Measurements from ENCODE around the gene CORO7. TPM values are rescaled to one million over a fixed set of nuclear protein-coding genes. Genes with fewer than 3 reads are reported as not detected.

The CORO7 gene
- polyA plus RNA-seq, 3 donors = 44.7 to 181 (median 68.4) TPM

DNA sequence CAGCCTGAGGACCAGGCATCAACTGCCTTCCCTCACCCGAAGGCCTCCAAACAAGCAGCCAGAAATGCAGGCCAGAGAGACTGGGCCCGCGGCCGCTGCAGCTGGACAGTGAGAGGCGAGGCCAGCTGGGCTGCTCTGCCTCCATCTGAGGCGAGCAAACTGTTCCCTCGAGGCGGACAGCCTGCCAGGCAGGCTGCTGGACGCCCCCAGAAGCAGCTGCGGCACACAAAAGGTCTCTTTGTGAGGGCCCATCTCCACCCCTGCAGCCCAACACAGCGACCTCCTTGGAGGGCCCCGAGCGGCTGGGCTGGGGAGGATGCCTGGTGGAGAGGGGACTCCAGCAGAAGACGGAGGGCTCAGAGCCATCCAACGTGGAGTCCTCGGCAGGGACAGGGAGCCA is 4.7 kb downstream of the CORO7 start:
- Histone ChIP-seq H3K9ac (ENCODE audit: insufficient read depth, low read length, poor library complexity, severe bottlenecking) (no peak overlapping the region), H4K20me1 (ENCODE audit: insufficient read depth, low read length) (peaks cover 96% of the 10 kb centered on the region), H3K4me3 (replicated peaks in 1 of 3; ENCODE audit: low read depth in 2 of 3, low read length in 3 of 3) (no peak overlapping the region), H3K27ac (ENCODE audit: low read depth in 1 of 2, low read length in 2 of 2) (no peak overlapping the region), H3K27me3 (ENCODE audit: control insufficient read depth in 2 of 2, insufficient read depth in 2 of 2, low read length in 2 of 2) (no peaks in the 10 kb centered on the region), H3K4me1 (ENCODE audit: control insufficient read depth in 1 of 2, insufficient read depth in 2 of 2, low read length in 2 of 2) (peaks cover 15 to 21% of the 10 kb centered on the region in 2 donors), H3K4me2 (replicated peaks; ENCODE audit: extremely low read depth, low read length, poor library complexity, severe bottlenecking) (no peak overlapping the region), H3K9me3 (replicated peaks in 1 of 2; ENCODE audit: control insufficient read depth in 1 of 2, insufficient read depth in 1 of 2, low read length in 2 of 2) (no peaks in the 10 kb centered on the region), H3K79me2 (ENCODE audit: insufficient read depth, low read length) (peaks cover 88% of the 10 kb centered on the region), H3K36me3 (replicated peaks in 1 of 2; ENCODE audit: control insufficient read depth in 1 of 2, insufficient read depth in 2 of 2, low read length in 2 of 2) (peaks cover 65 to 68% of the 10 kb centered on the region in 2 donors), H2AFZ (ENCODE audit: insufficient read depth, low read depth, low read length, poor library complexity, severe bottlenecking) (no peak overlapping the region)
- no peak for DNase-seq
- intact Hi-C loops (cut with micrococcal nuclease) = no loop called here
- Mint-ChIP-seq H3K4me3 (no peak overlapping the region), H3K4me1 (peaks cover 18% of the 10 kb centered on the region), H3K27ac (no peak overlapping the region), H3K27me3 (ENCODE audit: low read depth in 3 of 3) (peaks cover 0 to 4% (median 0%) of the 10 kb centered on the region in 3 donors), H3K36me3 (peaks cover 55 to 87% of the 10 kb centered on the region in 2 donors), H3K9me3 (no peaks in the 10 kb centered on the region)
- WGBS (ENCODE audit: insufficient coverage) = 96% methylated on average over 14 of the region's 16 CpGs
- TF ChIP-seq, protein P1, sequence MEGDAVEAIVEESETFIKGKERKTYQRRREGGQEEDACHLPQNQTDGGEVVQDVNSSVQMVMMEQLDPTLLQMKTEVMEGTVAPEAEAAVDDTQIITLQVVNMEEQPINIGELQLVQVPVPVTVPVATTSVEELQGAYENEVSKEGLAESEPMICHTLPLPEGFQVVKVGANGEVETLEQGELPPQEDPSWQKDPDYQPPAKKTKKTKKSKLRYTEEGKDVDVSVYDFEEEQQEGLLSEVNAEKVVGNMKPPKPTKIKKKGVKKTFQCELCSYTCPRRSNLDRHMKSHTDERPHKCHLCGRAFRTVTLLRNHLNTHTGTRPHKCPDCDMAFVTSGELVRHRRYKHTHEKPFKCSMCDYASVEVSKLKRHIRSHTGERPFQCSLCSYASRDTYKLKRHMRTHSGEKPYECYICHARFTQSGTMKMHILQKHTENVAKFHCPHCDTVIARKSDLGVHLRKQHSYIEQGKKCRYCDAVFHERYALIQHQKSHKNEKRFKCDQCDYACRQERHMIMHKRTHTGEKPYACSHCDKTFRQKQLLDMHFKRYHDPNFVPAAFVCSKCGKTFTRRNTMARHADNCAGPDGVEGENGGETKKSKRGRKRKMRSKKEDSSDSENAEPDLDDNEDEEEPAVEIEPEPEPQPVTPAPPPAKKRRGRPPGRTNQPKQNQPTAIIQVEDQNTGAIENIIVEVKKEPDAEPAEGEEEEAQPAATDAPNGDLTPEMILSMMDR (IDR thresholded peaks at IDR 0.05) = no peak

GRCh38 chr16:4410335-4411075 is 5.9 kb downstream of the CORO7 start:
- Histone ChIP-seq H3K9ac (ENCODE audit: insufficient read depth, low read length, poor library complexity, severe bottlenecking) (no peak overlapping the region), H2AFZ (ENCODE audit: insufficient read depth, low read depth, low read length, poor library complexity, severe bottlenecking) (no peak overlapping the region), H3K9me3 (replicated peaks in 1 of 2; ENCODE audit: control insufficient read depth in 1 of 2, insufficient read depth in 1 of 2, low read length in 2 of 2) (no peaks in the 10 kb centered on the region), H3K79me2 (ENCODE audit: insufficient read depth, low read length) (peaks cover 81% of the 10 kb centered on the region), H3K4me2 (replicated peaks; ENCODE audit: extremely low read depth, low read length, poor library complexity, severe bottlenecking) (no peak overlapping the region), H4K20me1 (ENCODE audit: insufficient read depth, low read length) (peaks cover 100% of the 10 kb centered on the region), H3K4me1 (ENCODE audit: control insufficient read depth in 1 of 2, insufficient read depth in 2 of 2, low read length in 2 of 2) (peaks cover 15 to 19% of the 10 kb centered on the region in 2 donors), H3K27ac (ENCODE audit: low read depth in 1 of 2, low read length in 2 of 2) (no peak overlapping the region), H3K36me3 (replicated peaks in 1 of 2; ENCODE audit: control insufficient read depth in 1 of 2, insufficient read depth in 2 of 2, low read length in 2 of 2) (peaks cover 74 to 80% of the 10 kb centered on the region in 2 donors), H3K27me3 (ENCODE audit: control insufficient read depth in 2 of 2, insufficient read depth in 2 of 2, low read length in 2 of 2) (no peaks in the 10 kb centered on the region), H3K4me3 (replicated peaks in 1 of 3; ENCODE audit: low read depth in 2 of 3, low read length in 3 of 3) (no peak overlapping the region)
- intact Hi-C loops (cut with micrococcal nuclease) = no loop called here
- no peak overlapping the region for H3K4me3 Mint-ChIP-seq
- H3K27me3 Mint-ChIP-seq (ENCODE audit: low read depth in 3 of 3) = peaks cover 0 to 4% (median 1%) of the 10 kb centered on the region in 3 donors
- peaks cover 64 to 96% of the 10 kb centered on the region in 2 donors for H3K36me3 Mint-ChIP-seq
- H3K4me1 Mint-ChIP-seq = peaks cover 17% of the 10 kb centered on the region
- no peak for DNase-seq
- 79% methylated on average over 11 of the region's 15 CpGs for WGBS (ENCODE audit: insufficient coverage)
- no peaks in the 10 kb centered on the region for H3K9me3 Mint-ChIP-seq
- peak overlapping the region in 1 of 7 donors; percentile 25 for H3K27ac Mint-ChIP-seq
- TF ChIP-seq, protein P1 (IDR thresholded peaks at IDR 0.05) = no peak

Data from CD14-positive monocyte (primary cell).